Measurements from ENCODE around the gene HNRNPM.

The HNRNPM gene

DNA sequence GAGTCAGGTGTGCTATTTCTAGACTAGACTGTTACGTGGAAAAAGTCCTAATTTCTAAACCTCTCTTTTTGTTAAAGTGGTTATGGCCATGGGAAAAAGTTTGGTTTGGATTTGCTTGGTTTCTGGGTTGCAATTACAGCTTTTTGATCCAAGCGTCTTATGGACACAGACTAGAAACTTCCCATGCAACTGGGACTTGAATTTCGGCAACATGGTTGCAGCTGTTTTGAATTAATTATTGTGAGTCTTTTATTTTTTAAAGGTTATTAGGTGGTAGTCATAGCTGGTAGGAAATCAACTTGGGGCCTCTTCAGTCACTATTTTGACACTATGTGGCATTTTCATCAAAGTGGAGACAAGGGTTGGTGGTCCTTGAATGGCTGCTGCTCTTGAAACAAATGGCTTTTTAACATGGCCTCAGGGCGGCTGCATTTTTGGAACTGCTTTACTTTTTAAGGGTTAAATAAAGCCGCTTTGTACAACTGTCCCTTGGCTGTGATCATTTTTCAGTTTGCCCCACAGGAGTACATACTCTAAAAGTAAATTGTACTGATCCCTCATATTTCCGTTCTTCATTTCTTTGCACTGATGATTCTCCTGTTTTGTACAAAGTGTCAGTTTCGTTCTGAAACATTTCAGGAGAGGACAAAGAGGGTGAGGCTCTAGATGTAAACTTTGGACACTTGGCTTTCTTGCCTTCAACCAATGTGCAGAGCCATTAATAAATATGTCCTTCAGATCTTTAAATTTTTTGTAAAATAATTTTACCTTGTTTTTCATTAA, 15.9 kb downstream of the HNRNPM start:
- DNase-seq, result no peak

DNA sequence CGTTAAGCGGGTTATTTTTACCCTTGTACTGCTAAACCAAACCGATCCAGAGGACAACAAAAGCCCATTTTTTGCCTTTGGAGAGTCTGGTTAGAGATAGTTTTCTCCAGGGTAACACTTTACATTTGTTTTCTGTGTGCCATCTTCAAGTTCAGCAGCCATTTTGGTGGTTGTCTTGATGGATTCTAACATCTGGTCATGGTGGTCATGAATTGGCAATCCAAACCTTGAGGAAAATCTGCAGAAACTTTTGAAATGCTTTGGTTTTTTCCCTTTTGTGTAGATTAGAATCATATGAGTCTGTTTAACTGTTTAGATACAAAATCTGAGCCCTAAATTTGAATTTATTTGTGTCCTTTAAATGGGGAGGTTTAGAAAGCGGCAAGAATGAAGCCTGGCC, 16.6 kb downstream of the HNRNPM start:
- no peak for DNase-seq

DNA sequence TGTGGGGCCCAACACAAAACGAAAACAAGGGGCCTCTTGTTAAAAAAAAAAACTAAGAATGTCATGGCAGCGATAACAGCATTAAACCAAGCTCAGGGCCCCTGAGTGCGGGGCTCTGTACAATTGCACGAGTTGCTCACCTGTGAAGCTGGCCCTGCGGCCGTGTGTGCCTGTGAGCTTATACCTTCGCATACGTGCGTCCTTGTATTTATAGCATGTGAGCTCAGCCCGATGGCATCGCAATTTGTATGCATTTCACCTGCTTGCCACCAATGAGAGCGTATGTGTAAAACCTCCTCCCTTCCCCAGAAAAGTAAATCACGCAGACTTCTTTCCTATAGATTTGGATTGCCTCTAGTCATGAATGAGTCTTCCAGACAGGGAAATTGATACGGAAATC, 17.1 kb downstream of the HNRNPM start:
- DNase-seq, result no peak

DNA sequence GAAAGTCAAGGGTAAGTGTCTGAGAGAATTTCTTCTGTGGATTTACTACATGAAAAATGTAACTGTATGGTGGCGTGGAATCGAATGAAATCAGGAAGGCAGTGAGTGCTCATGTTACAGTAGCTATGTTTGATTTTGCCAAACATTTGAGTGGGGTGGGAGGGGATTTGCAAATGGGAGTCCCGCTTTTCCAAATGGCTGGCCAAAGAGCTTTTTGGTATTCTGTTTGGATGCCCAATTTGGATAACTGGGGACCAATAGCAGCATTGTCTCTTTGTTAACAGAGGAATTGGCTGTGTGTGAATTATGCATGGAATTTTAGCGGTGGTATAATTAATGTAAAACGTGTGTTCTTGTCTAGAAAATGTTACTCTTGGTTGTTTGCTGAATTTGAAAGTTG, 17.8 kb downstream of the HNRNPM start:
- no peak for DNase-seq

DNA sequence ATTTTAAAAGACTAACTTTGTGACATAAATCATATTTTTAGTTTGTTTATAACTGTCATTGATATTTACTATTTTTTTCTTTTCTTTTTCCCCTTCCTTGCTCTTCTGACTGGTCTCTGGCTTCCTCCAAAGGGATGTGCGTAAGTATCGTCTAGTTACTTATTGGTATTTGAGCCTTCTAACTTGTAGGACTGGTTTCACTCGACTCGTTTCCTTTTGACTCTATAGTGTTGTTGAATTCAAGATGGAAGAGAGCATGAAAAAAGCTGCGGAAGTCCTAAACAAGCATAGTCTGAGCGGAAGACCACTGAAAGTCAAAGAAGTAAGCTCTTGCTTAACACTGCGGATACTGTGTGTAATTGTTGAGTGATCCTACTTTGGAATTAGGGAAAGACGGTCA, 18.6 kb downstream of the HNRNPM start:
- no peak for DNase-seq

DNA sequence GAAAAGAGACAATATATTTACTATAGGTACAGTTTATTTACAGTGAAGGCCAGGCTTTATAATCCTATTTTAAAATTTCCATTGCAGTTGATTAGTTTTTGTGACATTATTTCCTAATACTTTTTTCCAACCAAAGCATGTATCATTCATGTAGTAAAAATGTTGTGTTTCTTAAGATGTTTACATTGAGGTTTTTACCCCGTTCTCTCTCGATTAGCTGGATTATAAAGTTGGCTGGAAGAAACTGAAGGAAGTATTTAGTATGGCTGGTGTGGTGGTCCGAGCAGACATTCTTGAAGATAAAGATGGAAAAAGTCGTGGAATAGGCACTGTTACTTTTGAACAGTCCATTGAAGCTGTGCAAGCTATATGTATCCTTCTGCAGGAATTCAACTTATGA, 21.2 kb downstream of the HNRNPM start:
- DNase-seq, result no peak

DNA sequence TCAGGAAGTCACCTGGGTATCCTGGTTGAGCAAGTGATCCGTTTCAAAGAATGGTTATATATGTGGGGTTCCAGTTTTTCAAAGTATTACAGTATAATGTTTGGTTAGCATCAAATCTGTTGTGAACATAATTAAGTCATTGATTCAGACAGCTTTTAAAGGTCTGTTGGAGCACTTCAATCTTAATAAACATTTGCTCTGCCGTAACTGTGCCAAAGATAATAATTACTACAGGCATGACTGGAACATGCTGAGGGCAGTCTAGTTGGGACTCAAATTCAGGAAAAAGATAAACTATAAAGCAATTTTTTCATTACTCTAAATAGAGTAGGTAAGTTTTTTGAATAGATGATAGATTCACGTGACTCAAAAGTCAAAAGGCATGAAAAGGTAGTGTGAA, 23.3 kb downstream of the HNRNPM start:
- DNase-seq, result no peak

DNA sequence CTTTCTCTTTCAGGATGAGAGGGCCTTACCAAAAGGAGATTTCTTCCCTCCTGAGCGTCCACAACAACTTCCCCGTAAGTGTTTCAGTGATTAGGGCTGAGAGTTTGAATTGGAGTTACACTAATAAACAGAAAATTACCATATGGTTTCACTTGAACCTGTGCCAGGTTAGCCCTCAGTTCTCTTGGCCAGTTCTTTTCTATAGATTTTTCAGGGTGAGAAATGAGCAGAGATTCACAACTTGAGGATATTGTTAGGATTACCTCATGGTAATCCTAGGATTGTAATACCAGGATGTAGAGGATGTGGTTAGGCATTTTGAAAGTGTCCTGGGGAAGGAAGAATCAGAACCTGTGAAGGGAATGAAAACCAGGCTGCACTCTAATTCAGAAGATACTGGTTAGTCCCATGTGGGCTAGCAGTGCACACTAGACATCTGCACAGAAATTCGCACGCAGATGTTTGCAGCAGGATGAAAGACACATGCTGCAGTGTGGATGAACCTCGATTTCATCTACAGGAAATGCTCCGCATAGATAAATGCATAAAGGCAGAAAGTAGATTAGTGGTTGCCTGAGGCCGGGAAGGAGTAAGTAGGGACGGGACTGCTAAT, 24.1 kb downstream of the HNRNPM start:
- DNase-seq, result no peak

DNA sequence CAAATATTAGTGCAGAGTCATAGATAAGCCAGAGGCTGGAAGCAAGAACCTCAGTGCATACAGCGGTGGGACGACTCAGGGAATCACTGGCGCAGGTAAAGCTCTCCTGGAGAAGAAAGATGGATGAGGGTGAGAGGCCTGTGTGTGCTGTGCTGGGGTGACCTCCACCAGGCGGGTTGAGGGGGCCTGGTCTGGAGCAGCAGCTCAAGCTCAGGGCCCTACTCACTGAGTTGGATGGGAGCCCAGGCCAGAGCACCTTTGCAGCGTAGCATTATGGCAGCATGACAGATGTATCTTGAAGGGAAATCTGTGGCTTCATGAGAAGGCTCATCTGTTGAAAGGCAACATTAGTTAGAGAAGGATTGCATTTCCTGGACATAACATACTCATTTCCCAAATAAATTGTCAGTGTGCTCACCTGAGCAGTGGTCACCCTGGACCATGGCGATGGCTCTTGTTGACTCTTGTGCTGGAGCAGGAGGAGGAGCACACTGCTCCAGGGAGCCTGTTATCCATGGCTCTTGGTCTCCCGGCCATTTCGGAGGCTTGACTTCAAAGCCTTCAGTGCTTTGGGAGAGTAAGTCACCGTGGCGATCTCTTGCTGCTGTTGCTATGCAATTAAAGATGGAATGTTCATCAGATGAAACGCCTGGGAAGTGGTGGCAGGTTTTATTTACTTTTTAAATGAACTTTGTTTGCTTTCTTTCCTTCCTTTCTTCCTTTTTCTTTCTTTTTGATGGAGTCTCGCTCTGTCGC, 25.0 kb downstream of the HNRNPM start:
- DNase-seq, result no peak

DNA sequence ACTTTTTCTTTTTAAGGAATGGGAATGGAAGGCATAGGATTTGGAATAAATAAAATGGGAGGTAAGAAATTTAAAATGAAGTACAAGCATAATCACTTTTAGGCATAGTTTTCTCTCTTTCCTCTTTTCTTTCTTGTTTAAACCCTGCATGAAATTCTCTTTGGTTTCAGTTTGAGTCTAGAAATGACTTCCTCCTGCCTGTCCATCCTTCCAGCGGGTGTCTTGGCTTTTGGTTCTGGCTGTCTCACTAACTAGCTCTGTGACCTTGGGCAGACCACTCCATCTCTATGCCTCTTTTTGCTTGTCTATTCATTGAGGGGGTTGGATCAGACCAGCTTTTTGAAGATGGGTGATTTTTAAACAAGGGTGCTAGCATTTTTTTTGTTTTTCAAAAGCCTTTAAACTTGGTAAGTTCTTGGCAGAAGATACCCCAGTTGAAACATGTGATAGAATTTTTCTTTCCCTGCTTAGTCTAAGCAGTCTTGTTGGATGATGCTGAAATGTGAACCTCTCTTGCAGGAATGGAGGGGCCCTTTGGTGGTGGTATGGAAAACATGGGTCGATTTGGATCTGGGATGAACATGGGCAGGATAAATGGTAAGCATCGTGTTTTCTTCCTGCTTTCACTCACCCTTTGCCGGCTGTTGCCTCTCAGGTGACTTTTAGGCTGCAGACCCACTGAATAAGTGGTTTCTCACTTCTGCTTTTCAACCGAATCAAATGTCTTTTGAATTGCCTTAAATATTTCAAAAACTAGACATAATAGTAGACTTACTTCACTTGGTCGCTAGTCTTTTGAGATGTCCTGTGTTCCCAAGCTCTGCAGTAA, 29.1 kb downstream of the HNRNPM start:
- DNase-seq, result no peak

DNA sequence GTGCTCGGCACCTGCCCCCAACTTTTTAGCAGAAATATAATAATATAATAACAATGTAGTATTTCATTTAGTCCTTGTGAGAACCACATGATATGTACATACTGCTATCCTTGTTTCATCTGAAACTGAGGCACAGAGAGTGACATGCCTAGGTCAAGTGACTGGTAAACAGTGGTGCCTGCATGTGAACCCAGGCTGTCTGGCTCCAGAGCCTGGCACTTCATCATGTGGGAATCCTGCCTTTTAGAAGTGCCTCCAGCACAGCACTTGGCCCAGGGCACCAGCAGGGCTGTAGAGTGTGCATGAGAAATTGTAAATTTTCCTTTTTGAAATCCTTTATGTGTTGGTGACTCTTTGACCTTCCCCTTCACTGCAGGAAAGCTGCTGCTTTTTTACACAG, 30.2 kb downstream of the HNRNPM start:
- DNase-seq, result no peak

DNA sequence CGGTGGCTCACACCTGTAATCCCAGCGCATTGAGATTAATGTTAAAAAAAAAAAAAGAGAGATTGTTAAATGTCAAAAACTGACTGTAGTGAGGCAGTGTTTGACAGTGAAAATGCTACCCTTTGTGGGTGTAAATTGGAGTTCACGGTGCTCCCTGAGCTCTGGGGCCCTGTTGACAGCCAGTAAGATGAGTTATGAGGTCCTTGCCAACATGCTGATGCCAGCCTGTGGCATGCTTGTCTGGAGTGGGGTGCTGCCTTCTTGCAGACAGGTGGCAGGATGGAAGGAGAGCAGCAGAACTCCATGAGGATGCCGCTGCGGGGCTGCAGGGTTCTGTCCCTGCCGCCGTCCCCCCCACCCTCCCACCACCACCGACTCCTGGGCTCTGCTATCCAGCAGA, 31.7 kb downstream of the HNRNPM start:
- no peak for DNase-seq

DNA sequence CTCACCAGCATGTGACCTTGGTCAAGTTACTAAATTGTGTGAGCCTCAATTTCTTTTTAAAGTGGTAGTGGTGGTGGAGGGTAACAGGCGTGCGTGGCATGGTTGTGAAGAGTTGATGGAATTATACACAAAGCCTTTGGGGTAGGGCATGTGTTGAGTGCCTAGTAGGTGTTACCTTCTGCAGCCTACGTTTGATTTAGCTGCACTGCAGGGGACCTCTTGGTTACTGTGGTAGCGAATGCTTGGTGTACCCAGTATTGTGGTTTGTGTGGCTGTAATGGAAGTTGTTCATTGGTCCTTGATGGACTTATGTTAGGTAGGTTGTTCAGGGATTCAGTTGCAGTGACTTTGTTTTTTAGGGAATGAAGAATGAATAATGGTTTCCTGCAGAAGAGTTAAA, 33.1 kb downstream of the HNRNPM start:
- no peak for DNase-seq

DNA sequence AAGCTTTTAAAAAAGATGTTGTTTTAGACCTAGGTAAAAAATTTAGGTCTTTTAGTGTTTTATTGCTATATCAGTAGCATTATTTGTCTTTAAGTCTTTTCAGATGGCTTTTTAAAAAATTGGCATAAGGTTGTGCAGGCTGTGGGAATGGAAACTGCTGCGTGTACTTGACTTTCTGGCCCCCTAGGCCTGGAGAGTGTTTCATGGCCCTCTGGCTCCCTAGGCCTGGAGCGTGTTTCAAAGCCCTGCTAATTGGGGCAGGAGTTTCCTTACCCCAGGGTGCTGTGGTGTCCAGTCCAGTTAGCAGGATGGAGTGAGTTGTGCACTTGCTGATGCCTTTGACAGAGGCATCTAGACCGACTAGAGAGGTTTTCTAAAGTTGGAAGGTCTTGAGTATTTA, 33.8 kb downstream of the HNRNPM start:
- no peak for DNase-seq

DNA sequence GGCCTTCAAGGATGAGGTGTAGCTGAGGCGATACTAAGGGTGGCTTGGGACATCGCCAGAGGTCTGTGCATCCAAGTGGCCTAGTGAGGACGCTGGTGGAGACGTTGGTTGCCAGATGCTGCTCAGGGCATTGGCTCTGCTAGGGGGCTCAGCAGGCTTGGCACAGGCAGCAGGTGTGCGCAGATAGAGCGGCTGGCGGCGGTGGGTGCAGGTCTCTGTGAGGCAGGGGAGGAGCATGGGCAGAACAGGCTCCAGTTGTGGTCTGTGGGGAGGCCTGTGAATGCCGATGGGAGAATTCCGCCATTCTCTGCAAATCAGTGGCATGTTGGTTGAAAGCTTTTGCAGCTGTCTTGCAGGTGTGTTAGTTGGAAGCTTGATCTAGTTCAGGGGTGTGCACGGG, 36.4 kb downstream of the HNRNPM start:
- no peak for DNase-seq

DNA sequence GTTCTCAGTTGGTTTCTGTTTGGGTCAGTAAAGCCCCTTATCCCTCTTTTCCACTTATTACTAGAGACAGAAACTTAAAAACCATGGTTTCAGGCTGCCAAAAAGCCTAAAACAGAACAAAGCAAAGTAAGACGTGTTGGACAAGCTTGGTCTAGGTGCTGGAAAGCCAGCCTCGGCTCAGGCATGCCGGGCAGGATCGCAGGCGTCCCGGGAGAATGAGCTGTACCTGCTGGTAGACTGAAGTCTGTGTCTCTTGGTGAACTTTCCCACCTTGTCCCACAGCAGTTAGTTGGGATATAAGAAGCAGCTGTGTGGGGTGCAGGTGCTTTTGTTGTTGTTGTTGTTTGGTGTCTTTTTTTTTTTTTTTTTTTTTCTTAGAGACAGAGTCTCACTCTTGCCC, 36.8 kb downstream of the HNRNPM start:
- no peak for DNase-seq

DNA sequence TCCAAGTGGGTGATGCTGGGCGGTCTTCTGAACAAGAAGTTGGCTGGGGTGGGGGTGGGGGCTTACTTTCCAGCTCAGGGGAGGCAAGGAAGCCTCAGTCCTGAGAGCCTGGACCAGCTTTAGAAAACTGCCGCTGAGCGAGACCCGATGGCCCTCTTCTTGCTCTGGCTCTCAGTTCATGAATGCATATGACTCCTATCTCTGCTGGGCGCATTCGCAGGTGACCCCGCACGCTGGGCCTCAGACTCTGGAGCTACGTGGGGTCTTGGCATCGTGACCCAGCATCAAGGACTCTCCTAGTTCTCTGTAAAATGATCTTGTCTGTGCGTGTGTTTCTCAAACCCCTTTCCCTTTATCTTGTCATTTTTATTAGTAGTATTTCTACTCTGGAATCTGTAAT, 37.9 kb downstream of the HNRNPM start:
- DNase-seq, result no peak

DNA sequence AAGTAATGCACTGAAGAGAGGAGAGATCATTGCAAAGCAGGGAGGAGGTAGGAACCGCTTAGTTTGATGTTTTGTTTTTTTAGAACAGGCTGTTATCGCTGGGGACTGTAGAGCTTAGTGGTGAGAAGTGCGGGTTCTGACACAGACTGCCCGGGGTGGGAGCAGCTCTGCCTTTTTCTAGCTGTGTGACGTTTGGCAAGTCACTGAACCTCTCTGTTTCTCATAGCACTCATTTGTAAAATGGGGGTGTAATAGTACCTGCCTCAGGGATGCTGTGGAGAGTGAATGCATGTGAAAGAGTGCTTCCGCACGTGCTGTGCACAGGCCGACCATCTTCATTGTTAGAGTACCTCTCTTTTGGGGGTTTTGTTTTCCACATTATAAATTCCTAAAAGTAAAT, 38.4 kb downstream of the HNRNPM start:
- no peak for DNase-seq

DNA sequence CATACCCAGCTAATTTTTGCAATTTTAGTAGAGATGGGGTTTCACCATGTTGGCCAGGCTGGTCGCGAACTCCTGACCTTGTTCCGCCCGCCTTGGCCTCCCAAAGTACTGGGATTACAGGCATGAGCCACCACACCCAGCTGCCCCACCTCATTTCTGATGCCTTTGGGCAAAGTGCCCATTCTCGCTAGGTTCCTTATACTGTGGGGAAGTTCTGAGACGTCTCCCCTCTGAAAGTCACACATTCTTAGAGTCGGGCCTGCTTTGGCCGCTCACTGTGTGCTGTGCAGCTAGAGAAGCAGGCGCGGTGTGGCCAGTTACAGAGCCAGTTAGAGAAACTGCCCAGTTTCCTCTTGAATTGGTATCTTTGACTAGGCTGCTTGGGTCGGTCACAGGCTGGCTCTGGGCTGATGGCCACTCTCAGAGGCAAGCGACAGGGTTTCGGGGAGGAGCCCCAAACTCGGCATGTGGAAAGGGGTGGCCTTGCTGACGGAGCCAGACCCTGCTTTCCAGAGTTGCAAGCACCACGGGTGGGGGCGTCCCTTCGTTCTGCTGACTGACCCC, 39.6 kb downstream of the HNRNPM start:
- peak; percentile 20 to 59 for DNase-seq

DNA sequence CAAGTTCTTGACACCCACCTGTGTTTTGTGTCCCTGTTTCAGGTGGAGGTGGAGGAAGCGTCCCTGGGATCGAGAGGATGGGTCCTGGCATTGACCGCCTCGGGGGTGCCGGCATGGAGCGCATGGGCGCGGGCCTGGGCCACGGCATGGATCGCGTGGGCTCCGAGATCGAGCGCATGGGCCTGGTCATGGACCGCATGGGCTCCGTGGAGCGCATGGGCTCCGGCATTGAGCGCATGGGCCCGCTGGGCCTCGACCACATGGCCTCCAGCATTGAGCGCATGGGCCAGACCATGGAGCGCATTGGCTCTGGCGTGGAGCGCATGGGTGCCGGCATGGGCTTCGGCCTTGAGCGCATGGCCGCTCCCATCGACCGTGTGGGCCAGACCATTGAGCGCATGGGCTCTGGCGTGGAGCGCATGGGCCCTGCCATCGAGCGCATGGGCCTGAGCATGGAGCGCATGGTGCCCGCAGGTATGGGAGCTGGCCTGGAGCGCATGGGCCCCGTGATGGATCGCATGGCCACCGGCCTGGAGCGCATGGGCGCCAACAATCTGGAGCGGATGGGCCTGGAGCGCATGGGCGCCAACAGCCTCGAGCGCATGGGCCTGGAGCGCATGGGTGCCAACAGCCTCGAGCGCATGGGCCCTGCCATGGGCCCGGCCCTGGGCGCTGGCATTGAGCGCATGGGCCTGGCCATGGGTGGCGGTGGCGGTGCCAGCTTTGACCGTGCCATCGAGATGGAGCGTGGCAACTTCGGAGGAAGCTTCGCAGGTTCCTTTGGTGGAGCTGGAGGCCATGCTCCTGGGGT, 41.0 kb downstream of the HNRNPM start:
- DNase-seq, result no peak

DNA sequence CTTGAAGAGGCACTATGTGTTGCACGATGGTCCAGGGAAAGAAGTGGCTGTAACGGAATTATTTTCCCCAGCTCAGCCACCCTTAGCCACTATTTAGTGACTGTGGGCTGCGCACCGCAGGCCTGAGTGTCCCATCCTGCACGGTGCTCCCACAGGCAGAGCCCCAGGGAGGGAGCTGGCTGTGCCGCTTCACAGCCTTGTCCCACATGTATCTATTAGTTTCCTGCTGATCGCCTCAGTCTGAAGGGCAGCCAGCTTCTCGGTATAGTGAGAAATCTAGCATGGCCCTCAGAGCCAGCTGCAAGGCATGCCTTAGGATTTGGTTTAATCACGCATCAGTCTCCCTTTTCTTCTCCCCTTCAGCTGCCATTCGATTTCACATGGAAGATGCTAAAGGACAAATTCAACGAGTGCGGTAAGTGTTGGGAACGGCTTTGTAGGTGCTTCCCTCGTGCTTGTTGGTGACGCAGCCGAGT, 41.9 kb downstream of the HNRNPM start:
- DNase-seq, result no peak
